IMR-90 (cell line): ENCODE data around the gene FPR3. TPM values are rescaled to one million over a fixed set of nuclear protein-coding genes. Genes with fewer than 3 reads are reported as not detected.

Experiments
- ATAC-seq: fragments of 200-7000 bp; cut with Tn5 transposase; 2 replicates; pipeline ENCODE4 v1.9.1; 2020; ENCODE audit warnings: low read depth, mild to moderate bottlenecking, moderate library complexity
- BruUV-seq: library from RNA; stranded (reverse); fragments of 400-500 nt; replicated peaks from 2 replicates; lab custom pipeline; 2021; lab: Mats Ljungman, UMichigan
- CTCF ChIA-PET: fragments of 300-600 bp; formaldehyde crosslinking; extraction: SDS; loops from one replicate; lab custom pipeline; 2021; ENCODE audit warnings: antibody characterized with exemption; lab: Yijun Ruan, JAX
- POLR2A ChIA-PET: fragments of 300-600 bp; sonication (Branson Sonifier 250); formaldehyde crosslinking; loops from one replicate; lab custom pipeline; 2022; ENCODE audit warnings: antibody characterized with exemption; ENCODE audit not compliant: unreplicated experiment; lab: Charles Lee
- DNase-seq: peaks from one replicate; pipeline ENCODE4 v3.0.0; 2013
- H2AFZ ChIP-seq: replicated peaks from 2 replicates; pipeline ENCODE3; 2013; ENCODE audit warnings: low read length, mild to moderate bottlenecking; ENCODE audit not compliant: poor library complexity
- H2AK5ac ChIP-seq: 2 replicates; pipeline ENCODE4 v1.6.1; 2013; ENCODE audit warnings: low read depth, low read length, inconsistent platforms
- H2AK9ac ChIP-seq: replicated peaks from 2 replicates; pipeline ENCODE3; 2013; ENCODE audit warnings: mild to moderate bottlenecking, low read depth, low read length, moderate library complexity; ENCODE audit not compliant: poor library complexity
- H2BK120ac ChIP-seq: 2 replicates; pipeline ENCODE4 v1.6.1; 2013; ENCODE audit warnings: low read depth, low read length, inconsistent platforms
- H2BK15ac ChIP-seq: 3 replicates; pipeline ENCODE4 v1.6.1; 2013; ENCODE audit warnings: low read depth, low read length, inconsistent platforms
- H2BK20ac ChIP-seq: 2 replicates; pipeline ENCODE4 v1.6.1; 2013; ENCODE audit warnings: low read depth, mild to moderate bottlenecking, inconsistent platforms, low read length, moderate library complexity
- H2BK5ac ChIP-seq: 2 replicates; pipeline ENCODE4 v1.6.1; 2013; ENCODE audit warnings: mild to moderate bottlenecking, low read depth, low read length, inconsistent platforms; ENCODE audit not compliant: poor library complexity, severe bottlenecking
- H3K14ac ChIP-seq: replicated peaks from 2 replicates; pipeline ENCODE4 v1.6.1; 2013; ENCODE audit warnings: low read depth, low read length, inconsistent platforms
- H3K18ac ChIP-seq: 2 replicates; pipeline ENCODE4 v1.6.1; 2013; ENCODE audit warnings: low read depth, low read length, control low read depth
- H3K23ac ChIP-seq: 2 replicates; pipeline ENCODE4 v1.6.1; 2013; ENCODE audit warnings: low read depth, low read length, inconsistent platforms
- H3K27ac ChIP-seq: 2 replicates; pipeline ENCODE4 v1.5.1; 2013; ENCODE audit warnings: mild to moderate bottlenecking, control low read depth, low read length; ENCODE audit not compliant: insufficient read depth
- H3K27me3 ChIP-seq: 2 replicates; pipeline ENCODE4 v1.6.1; 2013; ENCODE audit warnings: low read length; ENCODE audit not compliant: control insufficient read depth, insufficient read depth
- H3K36me3 ChIP-seq: 2 replicates; pipeline ENCODE4 v1.6.1; 2013; ENCODE audit warnings: low read length, mixed read lengths; ENCODE audit not compliant: control insufficient read depth, insufficient read depth
- H3K4ac ChIP-seq: 2 replicates; pipeline ENCODE4 v1.6.1; 2013; ENCODE audit warnings: low read depth, low read length, inconsistent platforms
- H3K4me1 ChIP-seq: 2 replicates; pipeline ENCODE4 v1.6.1; 2013; ENCODE audit warnings: low read length, mixed read lengths; ENCODE audit not compliant: control insufficient read depth, insufficient read depth
- H3K4me2 ChIP-seq: 2 replicates; pipeline ENCODE4 v1.6.1; 2013; ENCODE audit warnings: low read depth, mild to moderate bottlenecking, control low read depth, low read length, moderate library complexity
- H3K4me3 ChIP-seq: 2 replicates; pipeline ENCODE4 v1.5.1; 2013; ENCODE audit warnings: low read depth, mild to moderate bottlenecking, control low read depth, low read length, moderate library complexity; ENCODE audit not compliant: insufficient read depth
- H3K56ac ChIP-seq: 2 replicates; pipeline ENCODE4 v1.6.1; 2013; ENCODE audit warnings: low read length, inconsistent platforms; ENCODE audit not compliant: insufficient read depth; ENCODE audit errors: extremely low read depth
- H3K79me1 ChIP-seq, 2 experiments: 2 replicates each; pipeline ENCODE4 v1.6.1; 2013; ENCODE audit warnings: low read length in 2 of 2, inconsistent platforms in 1 of 2, low read depth in 1 of 2
- H3K9ac ChIP-seq: 2 replicates; pipeline ENCODE4 v1.6.1; 2013; ENCODE audit warnings: low read depth, low read length, control low read depth
- H3K9me1 ChIP-seq: 2 replicates; pipeline ENCODE4 v1.6.1; 2013; ENCODE audit warnings: low read length, inconsistent platforms; ENCODE audit not compliant: insufficient read depth
- H3K9me3 ChIP-seq: 2 replicates; pipeline ENCODE4 v1.6.1; 2013; ENCODE audit warnings: low read length; ENCODE audit not compliant: control insufficient read depth, insufficient read depth
- H4K20me1 ChIP-seq: 2 replicates; pipeline ENCODE4 v1.6.1; 2013; ENCODE audit warnings: low read length, inconsistent platforms; ENCODE audit not compliant: insufficient read depth
- H4K5ac ChIP-seq: 2 replicates; pipeline ENCODE4 v1.6.1; 2013; ENCODE audit warnings: mild to moderate bottlenecking, low read depth, low read length, control low read depth
- H4K8ac ChIP-seq, 2 experiments: 2 replicates each; pipeline ENCODE4 v1.6.1; 2013; ENCODE audit warnings: low read depth in 2 of 2, low read length in 2 of 2, control low read depth in 1 of 2, inconsistent platforms in 1 of 2
- H4K91ac ChIP-seq: 2 replicates; pipeline ENCODE4 v1.6.1; 2013; ENCODE audit warnings: low read depth, low read length, inconsistent platforms; ENCODE audit not compliant: insufficient read depth
- CHD1 ChIP-seq: IDR thresholded peaks from 2 replicates; pipeline ENCODE4 v1.6.1; 2012; ENCODE audit warnings: low read depth, low read length, improper control_type of control experiment
- WGBS, 2 experiments: methylation state at CpG; one replicate each; pipeline versions ENCODE4 v1.1.5 to v1.1.7; 2013; ENCODE audit warnings: missing lambda C conversion rate in 2 of 2; ENCODE audit not compliant: insufficient read length in 1 of 2; ENCODE audit errors: extremely low coverage in 2 of 2; 5-methylcytosine and 5-hydroxymethylcytosine counted together
- dilution Hi-C: fragments of 300-500 bp; cut with HindIII; formaldehyde crosslinking; loops from one replicate; pipeline ENCODE4 v1.14.3; 2018; ENCODE audit warnings: low sequenced_read_pairs; ENCODE audit not compliant: unreplicated experiment
- in situ Hi-C: fragments of 300-500 bp; cut with MboI; formaldehyde crosslinking; loops from 3 replicates; pipeline ENCODE4 v1.14.3; 2019; ENCODE audit warnings: low sequenced_read_pairs, inconsistent platforms, mixed read lengths
- intact Hi-C: fragments of 100-400 bp; cut with micrococcal nuclease; formaldehyde crosslinking; loops from 2 replicates; pipeline ENCODE4 v1.10.0; 2022
- polyA plus RNA-seq, 3 experiments: library from polyadenylated mRNA; depleted of rRNA; stranded (reverse); fragments of >200 nt; gene quantifications; 2 replicates each; pipeline ENCODE4 v1.2.3, GENCODE V29; 2012; ENCODE audit warnings: low replicate concordance in 1 of 3
- total RNA-seq: library from RNA; depleted of rRNA; stranded (reverse); fragments of >200 nt; gene quantifications from 2 replicates; pipeline ENCODE4 v1.2.3, GENCODE V29; 2012

FPR3 gene
- total and polyA plus RNA-seq, 2 of the 4 experiments (the other 2 are of a cell fraction), result not detected

- BruUV-seq, result no TSS peak
- H2BK20ac ChIP-seq, result no peak overlapping the region
- no peak overlapping the region for H4K8ac ChIP-seq
- H3K9me1 ChIP-seq, result no peaks in the 10 kb centered on the region
- H2AK9ac ChIP-seq, result no peak overlapping the region
- H2AK5ac ChIP-seq, result no peak overlapping the region
- no peak overlapping the region for H2BK5ac ChIP-seq
- ChIA-PET CTCF (no interaction called here), POLR2A (no interaction called here)
- no peak overlapping the region for H3K4me3 ChIP-seq
- peaks cover 17% of the 10 kb centered on the region for H3K9me3 ChIP-seq
- no peak overlapping the region for H3K18ac ChIP-seq
- H4K5ac ChIP-seq, result no peak overlapping the region
- no peaks in the 10 kb centered on the region for H3K79me1 ChIP-seq
- H3K27me3 ChIP-seq, result no peaks in the 10 kb centered on the region
- H3K9ac ChIP-seq, result no peak overlapping the region
- no peaks in the 10 kb centered on the region for H4K20me1 ChIP-seq
- no peak overlapping the region for H3K4me2 ChIP-seq
- in situ Hi-C loops, result no loop called here
- no peak overlapping the region for H3K56ac ChIP-seq
- H2AFZ ChIP-seq, result no peak overlapping the region
- H3K36me3 ChIP-seq, result no peaks in the 10 kb centered on the region
- H3K4ac ChIP-seq, result no peak overlapping the region
- no peak overlapping the region for H3K23ac ChIP-seq
- no peak for TF ChIP-seq CHD1
- no peaks in the 10 kb centered on the region for H3K4me1 ChIP-seq
- no CpG with 5 or more reads among the region's 13 CpGs for WGBS, 2 experiments
- H3K14ac ChIP-seq, result no peak overlapping the region
- no peak for ATAC-seq
- intact Hi-C loops, result no loop called here
- H4K91ac ChIP-seq, result no peak overlapping the region
- dilution Hi-C loops, result no loop called here
- H2BK15ac ChIP-seq, result no peak overlapping the region
- DNase-seq, result no peak
- H2BK120ac ChIP-seq, result no peak overlapping the region
- H3K27ac ChIP-seq, result no peak overlapping the region
Measured at GRCh38 chr19:51824281-51825005, 29.5 kb downstream of the FPR3 start.
